SK-N-MC (cell line): Measurements from ENCODE around the gene CCDC82.

Experiments used
- EZH2 ChIP-seq: fragments of 200-600 bp; sonication (generic); IDR thresholded peaks from one replicate; pipeline ENCODE4 v1.6.1; 2017; ENCODE audit warnings: antibody characterized with exemption
- POLR2AphosphoS5 ChIP-seq: IDR thresholded peaks from 2 replicates; pipeline ENCODE4 v1.6.1; 2012; ENCODE audit warnings: mild to moderate bottlenecking, low read depth, low read length, borderline replicate concordance

DNA sequence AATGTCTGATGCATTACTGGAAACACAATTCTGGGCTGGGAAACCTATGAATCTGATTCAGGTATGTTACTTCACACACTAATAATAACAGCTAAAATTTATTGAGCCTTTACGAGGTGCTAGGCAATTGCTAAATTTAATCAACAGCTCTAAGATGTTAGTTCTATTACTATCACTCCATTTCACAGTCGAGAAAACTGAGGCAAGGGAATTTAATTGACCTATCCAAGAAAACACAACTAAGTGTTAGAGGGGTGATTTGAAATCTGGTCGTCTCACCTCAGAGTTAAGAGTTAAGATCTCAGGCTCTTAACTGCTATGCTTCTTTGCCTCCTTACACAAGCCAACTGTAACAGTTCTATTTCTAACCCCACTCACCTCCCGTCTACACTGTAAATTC lies 55.5 kb downstream of the CCDC82 start:
- no peak for TF ChIP-seq POLR2AphosphoS5
- TF ChIP-seq EZH2: no peak
